GM21737 (cell line): ENCODE data around the gene HOXA9.

ENCODE experiments used
- ATAC-seq: cut with Tn5 transposase; IDR thresholded peaks from one replicate; pipeline ENCODE4 v1.9.1; 2021; ENCODE audit warnings: mild to moderate bottlenecking, moderate library complexity; ENCODE audit not compliant: unreplicated experiment

HOXA9 gene

GRCh38 chr7:27166531-27167505, 1.5 kb upstream of the HOXA9 start:
- no peak for ATAC-seq

GRCh38 chr7:27165996-27166530, 726 bp upstream of the HOXA9 start:
- ATAC-seq: no peak

GRCh38 chr7:27164367-27165088, 809 bp downstream of the HOXA9 start:
- ATAC-seq: no peak

- no peak for ATAC-seq
Observed at GRCh38 chr7:27164045-27164366, 1.3 kb downstream of the HOXA9 start.

- no peak for ATAC-seq
Observed at GRCh38 chr7:27163288-27164044, 1.9 kb downstream of the HOXA9 start.

GRCh38 chr7:27162561-27163287, 2.6 kb downstream of the HOXA9 start:
- no peak for ATAC-seq

GRCh38 chr7:27161721-27162560, 3.4 kb downstream of the HOXA9 start:
- no peak for ATAC-seq

- ATAC-seq: no peak
Observed at GRCh38 chr7:27161214-27161720, 4.1 kb downstream of the HOXA9 start.

GRCh38 chr7:27160546-27161213, 4.7 kb downstream of the HOXA9 start:
- ATAC-seq: peak; percentile 62

- no peak for ATAC-seq
Observed at GRCh38 chr7:27160145-27160545, 5.2 kb downstream of the HOXA9 start.

GRCh38 chr7:27159266-27160144, 5.8 kb downstream of the HOXA9 start:
- ATAC-seq: no peak

GRCh38 chr7:27158436-27159265, 6.7 kb downstream of the HOXA9 start:
- ATAC-seq: no peak

- no peak for ATAC-seq
Observed at GRCh38 chr7:27157702-27158431, 7.5 kb downstream of the HOXA9 start.

- no peak for ATAC-seq
Observed at GRCh38 chr7:27156916-27157701, 8.2 kb downstream of the HOXA9 start.

- ATAC-seq: no peak
Observed at GRCh38 chr7:27156508-27156898, 8.8 kb downstream of the HOXA9 start, which contains the start of gene HOXA7. HOXA7 (minus strand) TSS chr7:27156675; CDS start chr7:27156545, 130 bp downstream.
